Heart left ventricle (tissue), 16 donors: ENCODE data around the gene SNX18. TPM values are rescaled to one million over a fixed set of nuclear protein-coding genes. Genes with fewer than 3 reads are reported as not detected.
"Not testable (repeated sequence)": the region's sequence is repeated elsewhere in the genome, so short reads cannot be mapped to it uniquely, and the experiment has no call there.

Source experiments
- ATAC-seq, 4 donors: fragments of 200-7000 bp; cut with Tn5 transposase; one replicate each; pipeline ENCODE4 v1.9.1; 2020 to 2022; ENCODE audit warnings: moderate library complexity in 4 of 4, mild to moderate bottlenecking in 3 of 4, moderate number of reproducible peaks in 1 of 4
- DNase-seq, 5 donors: peaks; one replicate each; pipeline ENCODE4 v3.0.0-alpha.2; 2020
- H3K27ac ChIP-seq, 12 donors: fragments of 200-600 bp; sonication (generic) in 4 of 12; one replicate each; pipeline versions ENCODE4 v1.5.0 to v1.8.0; 2016 to 2022; ENCODE audit warnings: mild to moderate bottlenecking in 2 of 12
- H3K27me3 ChIP-seq, 9 donors: fragments of 200-600 bp; sonication (generic) in 2 of 9; one replicate each; pipeline versions ENCODE4 v1.5.1 to v1.8.0; 2016 to 2022; ENCODE audit warnings: mild to moderate bottlenecking in 3 of 9
- H3K36me3 ChIP-seq, 9 donors: fragments of 200-600 bp; sonication (generic) in 2 of 9; one replicate each; pipeline versions ENCODE4 v1.5.0 to v1.8.0; 2018 to 2022; ENCODE audit warnings: mild to moderate bottlenecking in 2 of 9
- H3K4me1 ChIP-seq, 12 donors: fragments of 200-600 bp; sonication (generic) in 4 of 12; one replicate each; pipeline versions ENCODE4 v1.5.0 to v1.8.0; 2016 to 2022; ENCODE audit warnings: mild to moderate bottlenecking in 3 of 12
- H3K4me3 ChIP-seq, 12 donors: fragments of 200-600 bp; sonication (generic) in 4 of 12; one replicate each; pipeline versions ENCODE4 v1.5.0 to v1.8.0; 2017 to 2022; ENCODE audit warnings: mild to moderate bottlenecking in 9 of 12, moderate library complexity in 4 of 12
- H3K9me3 ChIP-seq, 12 donors: fragments of 200-600 bp; sonication (generic) in 4 of 12; one replicate each; pipeline versions ENCODE4 v1.5.0 to v1.8.0; 2016 to 2022; ENCODE audit warnings: mild to moderate bottlenecking in 1 of 12
- POLR2A ChIP-seq, 2 donors: fragments of 450-650 bp; IDR thresholded peaks; one replicate each; pipeline ENCODE4 v1.6.1; 2017; ENCODE audit warnings: antibody characterized with exemption in 2 of 2, mild to moderate bottlenecking in 2 of 2, moderate library complexity in 2 of 2
- WGBS, 4 donors: extraction: QIAGEN DNeasy Blood & Tissue Kit in 2 of 4; methylation state at CpG; one replicate each; pipeline versions ENCODE4 v1.1.5 to v1.1.7; 2013 to 2018; 5-methylcytosine and 5-hydroxymethylcytosine counted together
- intact Hi-C, 10 donors: fragments of 100-400 bp; cut with DNase I; formaldehyde crosslinking; loops; one replicate each; pipeline versions ENCODE4 v1.11.1 to v1.14.2; 2022
- polyA plus RNA-seq, 2 donors: library from polyadenylated mRNA; stranded (reverse); fragments of 200-250 nt; gene quantifications; one replicate each; pipeline ENCODE4 v1.2.3, GENCODE V29; 2013
- total RNA-seq, 9 donors: library from RNA; depleted of rRNA in 2 of 9; stranded (reverse); fragments of >200 nt in 2 of 9; fragmentation: NEBNext Ultra II Directional in 3 of 9; extraction: Animal tissue kit (Norgen Biotek cat#: 25700) in 3 of 9; gene quantifications; one replicate each; pipeline versions ENCODE4 v1.1.0 to v1.2.4, GENCODE V29; 2016 to 2023
- TF ChIP-seq, protein P1 (sequence below), 12 donors: fragments of 200-600 bp; sonication (generic) in 4 of 12; IDR thresholded peaks; one replicate each; pipeline versions ENCODE4 v1.5.0 to v1.8.0; 2018 to 2022; ENCODE audit warnings: antibody characterized with exemption in 12 of 12, mild to moderate bottlenecking in 5 of 12
- donor health status: ischemic (EF 13 %, LVEDD 7.1; RV severe dilation, severe dysfunction).
- donor health status: healthy with polysubstance abuse.
- donor health status: DM: no; HTN: yes; CAD: no.
- donor health status: DM: no; HTN: no; CAD: no.
- donor health status: ischemic (EF 25% LVEDD 6.9; RV normal size, moderate dysfunction).
- donor health status: ischemic (EF 25% LVEDD 5.7; RV mildly dilated, moderate dysfunction).
- donor health status: healthy.
- donor health status: DM: yes; HTN: yes; CAD: no.
- donor health status: ischemic (EF 35%, LVEDD 5.7; RV mildly dilated, moderate dysfunction).
- donor health status: nonischemic (EF 11% LVEDD 7.7; RV severe dilation, severe dysfunction).
- donor health status: DM: yes; HTN: yes; CAD: no.
- donor health status: PGD.
- donor health status: ischemic (EF 29% LVEDD 5.4; RV normal size, mild dysfunction).
- donor health status: nonischemic (EF 23%, LVEDD 6.1; RV moderate dilation, normal function).

The SNX18 gene
- total and polyA plus RNA-seq, 11 donors, result 4.1 to 39.6 (median 23.1) TPM

DNA sequence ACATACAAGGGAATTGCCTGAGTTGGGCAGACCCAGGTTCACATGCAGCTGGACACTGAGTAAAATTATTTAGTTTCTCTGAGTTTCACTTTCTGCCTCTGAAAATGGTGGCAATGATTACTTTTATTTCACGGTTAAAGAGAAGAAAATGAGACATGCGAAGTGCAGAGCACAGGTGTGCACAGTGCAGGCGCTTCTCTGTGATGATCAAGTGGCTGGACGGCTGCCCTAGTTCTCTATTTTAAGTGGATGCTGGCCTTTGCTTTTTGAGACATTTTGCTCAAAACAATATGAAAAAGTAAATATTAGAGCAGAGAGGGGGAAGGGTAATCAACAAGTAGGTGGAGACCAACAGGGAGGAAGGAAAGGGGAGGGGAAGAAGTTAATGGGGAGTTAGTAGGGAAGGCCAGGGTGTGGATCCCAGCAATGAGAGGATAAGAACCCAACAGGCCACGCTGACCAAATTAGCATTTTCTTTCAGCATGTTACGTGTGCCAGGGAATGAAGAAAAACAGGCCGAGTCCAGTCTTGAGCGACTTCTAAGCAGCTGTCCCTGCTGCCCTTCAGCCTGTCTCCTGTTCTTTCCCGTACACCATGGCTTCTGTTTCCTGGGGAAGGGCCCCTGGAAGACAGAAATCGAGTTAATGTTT is 16.1 kb downstream of the SNX18 start:
- DNase-seq, result peak in 3 of 5 donors; percentile 41 to 50 (median 45)
- Histone ChIP-seq H3K4me1 (peaks cover 6 to 90% (median 66%) of the 10 kb centered on the region in 12 donors), H3K36me3 (peaks cover 0 to under 1% (median 0%) of the 10 kb centered on the region in 9 donors), H3K27me3 (no peaks in the 10 kb centered on the region), H3K4me3 (peak overlapping the region in 6 of 12 donors; percentile 6 to 14 (median 10)), H3K9me3 (no peaks in the 10 kb centered on the region), H3K27ac (peak overlapping the region; percentile 60 to 89 (median 80))
- TF ChIP-seq, protein P1, sequence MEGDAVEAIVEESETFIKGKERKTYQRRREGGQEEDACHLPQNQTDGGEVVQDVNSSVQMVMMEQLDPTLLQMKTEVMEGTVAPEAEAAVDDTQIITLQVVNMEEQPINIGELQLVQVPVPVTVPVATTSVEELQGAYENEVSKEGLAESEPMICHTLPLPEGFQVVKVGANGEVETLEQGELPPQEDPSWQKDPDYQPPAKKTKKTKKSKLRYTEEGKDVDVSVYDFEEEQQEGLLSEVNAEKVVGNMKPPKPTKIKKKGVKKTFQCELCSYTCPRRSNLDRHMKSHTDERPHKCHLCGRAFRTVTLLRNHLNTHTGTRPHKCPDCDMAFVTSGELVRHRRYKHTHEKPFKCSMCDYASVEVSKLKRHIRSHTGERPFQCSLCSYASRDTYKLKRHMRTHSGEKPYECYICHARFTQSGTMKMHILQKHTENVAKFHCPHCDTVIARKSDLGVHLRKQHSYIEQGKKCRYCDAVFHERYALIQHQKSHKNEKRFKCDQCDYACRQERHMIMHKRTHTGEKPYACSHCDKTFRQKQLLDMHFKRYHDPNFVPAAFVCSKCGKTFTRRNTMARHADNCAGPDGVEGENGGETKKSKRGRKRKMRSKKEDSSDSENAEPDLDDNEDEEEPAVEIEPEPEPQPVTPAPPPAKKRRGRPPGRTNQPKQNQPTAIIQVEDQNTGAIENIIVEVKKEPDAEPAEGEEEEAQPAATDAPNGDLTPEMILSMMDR (IDR thresholded peaks at IDR 0.05), result no peak
- no peak for TF ChIP-seq POLR2A (IDR thresholded peaks at IDR 0.05)
- ATAC-seq, result peak; percentile 52 to 81 (median 73)
- intact Hi-C loops, result no loop called here
- WGBS, 4 donors, result 26 to 42% (median 28%) methylated on average over 10 of the region's 10 CpGs

DNA sequence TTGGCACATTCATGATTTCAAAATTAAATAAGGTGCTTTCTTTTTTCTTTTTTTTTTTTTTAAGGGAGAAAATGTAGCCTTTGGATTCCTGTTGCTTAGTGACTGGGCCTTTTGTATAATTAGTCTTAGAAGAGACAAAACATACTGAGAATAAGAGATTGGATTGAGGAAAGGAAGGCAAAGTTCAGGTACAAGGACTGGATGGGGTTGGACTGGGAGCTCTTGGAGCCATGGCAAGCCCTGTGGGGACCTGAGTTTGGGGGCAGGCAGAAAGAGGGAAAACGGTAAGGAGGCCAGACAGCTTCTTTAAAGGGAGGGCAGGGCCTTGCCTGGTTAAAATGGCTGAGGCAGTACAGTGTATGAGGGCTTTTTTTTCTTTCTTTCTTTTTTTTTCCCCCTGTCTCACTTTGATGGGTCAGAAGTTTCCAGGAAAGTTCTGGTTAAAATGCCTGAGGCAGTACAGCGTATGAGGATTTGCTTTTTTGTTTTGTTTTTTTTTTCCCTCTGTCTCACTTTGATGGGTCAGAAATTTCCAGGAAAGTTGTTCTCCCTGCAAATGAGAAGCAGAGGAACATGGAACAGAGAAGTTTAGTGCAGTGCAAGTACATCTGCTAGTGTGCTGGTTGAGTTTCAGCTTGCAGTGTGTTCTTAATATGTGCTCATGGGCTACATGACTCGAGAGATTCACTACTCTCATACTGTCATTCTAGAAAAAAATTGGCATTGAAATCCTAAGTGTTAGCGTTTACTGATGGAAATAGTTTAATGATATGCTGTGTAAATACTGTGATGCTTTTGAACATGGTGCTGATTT is 16.8 kb downstream of the SNX18 start:
- intact Hi-C loops, result loop anchor here in 1 of 10 donors (5.0 kb wide), 1 partner anchor 113 kb away; no protein-coding TSS in a partner anchor
- Histone ChIP-seq H3K27me3 (no peaks in the 10 kb centered on the region), H3K4me3 (peak overlapping the region in 6 of 12 donors; percentile 6 to 14 (median 10)), H3K36me3 (peaks cover 0 to 8% (median 0%) of the 10 kb centered on the region in 9 donors), H3K9me3 (no peaks in the 10 kb centered on the region), H3K4me1 (peaks cover 6 to 87% (median 61%) of the 10 kb centered on the region in 12 donors), H3K27ac (peak overlapping the region; percentile 60 to 89 (median 80))
- 41 to 55% (median 43%) methylated on average over 4 of the region's 4 CpGs for WGBS, 4 donors
- ATAC-seq, result peak in 3 of 4 donors; percentile 19 to 41 (median 39)
- no peak for DNase-seq
- TF ChIP-seq, protein P1 (IDR thresholded peaks at IDR 0.05), result no peak
- no peak for TF ChIP-seq POLR2A (IDR thresholded peaks at IDR 0.05)

DNA sequence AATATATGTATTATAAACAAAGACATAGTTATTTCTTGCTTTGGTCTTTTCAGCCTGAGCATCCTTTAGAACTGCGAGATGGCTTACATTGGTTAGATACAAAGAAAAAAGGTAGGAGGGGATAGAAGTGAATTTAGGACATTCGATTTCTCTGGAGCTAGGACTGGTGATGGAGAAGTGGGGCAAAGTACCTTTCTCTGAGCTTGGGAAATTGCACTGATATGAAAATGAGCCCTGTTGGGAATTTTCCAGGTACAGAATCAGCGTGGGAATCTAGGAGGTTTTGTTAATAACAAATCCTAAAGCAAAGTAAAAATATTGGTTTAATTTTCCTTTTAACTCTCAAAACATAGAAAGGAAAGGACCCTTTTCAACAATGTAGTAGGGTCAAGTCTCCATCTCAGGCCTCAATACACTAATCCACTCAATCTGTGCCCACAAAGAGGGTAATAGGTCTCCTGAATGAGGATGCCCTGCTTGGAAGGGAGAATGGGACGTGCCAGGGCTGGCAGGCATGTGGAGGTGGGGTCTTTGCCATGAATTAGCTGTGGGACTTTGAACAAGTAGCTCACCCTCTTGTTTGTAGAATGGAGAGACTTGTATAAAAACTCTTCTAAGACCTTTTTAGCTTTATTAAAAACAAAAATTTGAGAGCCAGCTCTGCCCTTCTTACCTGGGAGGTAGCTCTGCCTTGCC is 17.7 kb downstream of the SNX18 start:
- H3K4me3 ChIP-seq, result no peak overlapping the region
- no peaks in the 10 kb centered on the region for H3K27me3 ChIP-seq
- H3K27ac ChIP-seq, result peak overlapping the region in 9 of 12 donors; percentile 9 to 86 (median 76)
- no peaks in the 10 kb centered on the region for H3K9me3 ChIP-seq
- DNase-seq (no peak), ATAC-seq (no peak)
- TF ChIP-seq, protein P1 (IDR thresholded peaks at IDR 0.05), result no peak
- no peak for TF ChIP-seq POLR2A (IDR thresholded peaks at IDR 0.05)
- WGBS, 4 donors, result 89 to 95% (median 93%) methylated on average over 4 of the region's 4 CpGs
- peaks cover 6 to 78% (median 54%) of the 10 kb centered on the region in 12 donors for H3K4me1 ChIP-seq
- peaks cover 0 to 10% (median 0%) of the 10 kb centered on the region in 9 donors for H3K36me3 ChIP-seq
- intact Hi-C loops, result loop anchor here in 1 of 10 donors (5.0 kb wide), 1 partner anchor 112 kb away; no protein-coding TSS in a partner anchor

DNA sequence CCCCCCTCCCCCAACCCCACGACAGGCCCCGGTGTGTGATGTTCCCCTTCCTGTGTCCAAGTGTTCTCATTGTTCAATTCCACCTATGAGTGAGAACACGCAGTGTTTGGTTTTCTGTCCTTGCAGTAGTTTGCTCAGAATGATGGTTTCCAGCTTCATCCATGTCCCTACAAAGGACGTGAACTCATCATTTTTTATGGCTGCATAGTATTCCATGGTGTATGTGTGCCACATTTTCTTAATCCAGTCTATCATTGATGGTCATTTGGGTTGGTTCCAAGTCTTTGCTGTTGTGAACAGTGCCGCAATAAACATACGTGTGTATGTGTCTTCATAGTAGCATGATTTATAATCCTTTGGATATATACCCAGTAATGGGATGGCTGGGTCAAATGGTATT is 18.8 kb downstream of the SNX18 start:
- not testable (repeated sequence) for ATAC-seq, H3K9me3 ChIP-seq, H3K27me3 ChIP-seq, DNase-seq, H3K27ac ChIP-seq, H3K4me3 ChIP-seq, H3K36me3 ChIP-seq
- intact Hi-C loops, result loop anchor here in 1 of 10 donors (5.0 kb wide), 1 partner anchor 111 kb away; no protein-coding TSS in a partner anchor
- WGBS, 4 donors, result 94 to 99% (median 98%) methylated on average over 6 of the region's 6 CpGs
- peaks cover 6 to 69% (median 53%) of the 10 kb centered on the region in 12 donors for H3K4me1 ChIP-seq

DNA sequence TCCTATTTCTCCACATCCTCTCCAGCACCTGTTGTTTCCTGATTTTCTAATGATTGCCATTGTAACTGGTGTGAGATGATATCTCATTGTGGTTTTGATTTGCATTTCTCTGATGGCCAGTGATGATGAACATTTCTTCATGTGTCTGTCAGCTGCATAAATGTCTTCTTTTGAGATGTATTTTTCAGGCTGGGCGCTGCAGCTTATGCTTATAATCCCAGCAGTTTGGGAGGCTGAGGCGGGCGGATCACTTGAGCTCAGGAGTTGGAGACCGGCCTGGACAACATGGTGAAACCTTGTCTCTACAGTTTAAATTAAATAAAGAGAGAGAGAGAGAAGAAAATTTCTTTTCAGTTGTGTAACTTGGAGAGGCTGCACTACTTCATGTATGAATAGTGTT is 19.3 kb downstream of the SNX18 start:
- H3K27me3 ChIP-seq, ATAC-seq, H3K9me3 ChIP-seq, H3K4me3 ChIP-seq, DNase-seq, H3K36me3 ChIP-seq: not testable (repeated sequence)
- peaks cover 5 to 66% (median 49%) of the 10 kb centered on the region in 12 donors for H3K4me1 ChIP-seq
- intact Hi-C loops, result loop anchor here in 1 of 10 donors (5.0 kb wide), 1 partner anchor 110 kb away; no protein-coding TSS in a partner anchor
- H3K27ac ChIP-seq, result peak overlapping the region in 3 of 12 donors; percentile 25 to 49 (median 36)
- WGBS, 4 donors, result 67 to 90% (median 80%) methylated on average over 4 of the region's 4 CpGs
